GM12878 (cell line): Measurements from ENCODE around the gene PRIMPOL.

Experiments used
- POLR2AphosphoS5 ChIP-seq: IDR thresholded peaks from 2 replicates; pipeline ENCODE4 v1.6.1; 2011; ENCODE audit warnings: mild to moderate bottlenecking, low read length, inconsistent platforms
- RCOR1 ChIP-seq: conservative IDR thresholded peaks from 2 replicates; pipeline ENCODE4 v1.6.1; 2012; ENCODE audit warnings: low read depth, low read length, improper control_type of control experiment
- TF ChIP-seq, protein P1 (sequence below): fragments of 150-350 bp; IDR thresholded peaks from 2 replicates; pipeline ENCODE4 v1.6.1; 2016; ENCODE audit warnings: low read depth, low read length
- TF ChIP-seq, protein P2 (sequence below), 3 experiments: IDR thresholded peaks in 2 of 3; conservative IDR thresholded peaks in 1 of 3; 2 replicates each; pipeline ENCODE4 v1.5.1; 2011; ENCODE audit warnings: low read depth in 3 of 3, low read length in 3 of 3, mild to moderate bottlenecking in 3 of 3, control low read depth in 2 of 3, moderate library complexity in 2 of 3, inconsistent platforms in 1 of 3, mixed read lengths in 1 of 3; ENCODE audit not compliant: control insufficient read depth in 2 of 3, insufficient read depth in 1 of 3; ENCODE audit errors: extremely low read depth in 1 of 3

DNA sequence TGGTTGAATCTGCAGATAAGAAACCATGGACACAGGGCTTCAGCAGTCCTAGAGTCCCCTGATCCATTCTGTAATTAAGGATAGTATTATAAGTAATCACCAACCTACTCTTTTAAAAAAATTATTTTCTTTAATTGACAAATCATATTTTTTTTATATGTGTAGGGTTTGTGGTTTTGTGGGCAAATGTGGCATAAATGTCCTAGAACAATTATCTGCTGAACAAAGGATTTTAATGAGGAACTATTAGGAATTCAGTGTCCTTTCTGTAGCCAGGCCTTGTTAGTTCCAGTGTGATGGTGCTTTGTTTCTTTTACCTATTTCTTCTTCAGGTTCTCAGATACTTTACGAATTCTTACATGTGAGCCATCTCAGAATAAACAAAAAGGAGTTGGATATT lies 32.4 kb downstream of the PRIMPOL start:
- no peak for TF ChIP-seq POLR2AphosphoS5
- TF ChIP-seq, protein P1, sequence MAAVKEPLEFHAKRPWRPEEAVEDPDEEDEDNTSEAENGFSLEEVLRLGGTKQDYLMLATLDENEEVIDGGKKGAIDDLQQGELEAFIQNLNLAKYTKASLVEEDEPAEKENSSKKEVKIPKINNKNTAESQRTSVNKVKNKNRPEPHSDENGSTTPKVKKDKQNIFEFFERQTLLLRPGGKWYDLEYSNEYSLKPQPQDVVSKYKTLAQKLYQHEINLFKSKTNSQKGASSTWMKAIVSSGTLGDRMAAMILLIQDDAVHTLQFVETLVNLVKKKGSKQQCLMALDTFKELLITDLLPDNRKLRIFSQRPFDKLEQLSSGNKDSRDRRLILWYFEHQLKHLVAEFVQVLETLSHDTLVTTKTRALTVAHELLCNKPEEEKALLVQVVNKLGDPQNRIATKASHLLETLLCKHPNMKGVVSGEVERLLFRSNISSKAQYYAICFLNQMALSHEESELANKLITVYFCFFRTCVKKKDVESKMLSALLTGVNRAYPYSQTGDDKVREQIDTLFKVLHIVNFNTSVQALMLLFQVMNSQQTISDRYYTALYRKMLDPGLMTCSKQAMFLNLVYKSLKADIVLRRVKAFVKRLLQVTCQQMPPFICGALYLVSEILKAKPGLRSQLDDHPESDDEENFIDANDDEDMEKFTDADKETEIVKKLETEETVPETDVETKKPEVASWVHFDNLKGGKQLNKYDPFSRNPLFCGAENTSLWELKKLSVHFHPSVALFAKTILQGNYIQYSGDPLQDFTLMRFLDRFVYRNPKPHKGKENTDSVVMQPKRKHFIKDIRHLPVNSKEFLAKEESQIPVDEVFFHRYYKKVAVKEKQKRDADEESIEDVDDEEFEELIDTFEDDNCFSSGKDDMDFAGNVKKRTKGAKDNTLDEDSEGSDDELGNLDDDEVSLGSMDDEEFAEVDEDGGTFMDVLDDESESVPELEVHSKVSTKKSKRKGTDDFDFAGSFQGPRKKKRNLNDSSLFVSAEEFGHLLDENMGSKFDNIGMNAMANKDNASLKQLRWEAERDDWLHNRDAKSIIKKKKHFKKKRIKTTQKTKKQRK = no peak
- TF ChIP-seq RCOR1 = no peak
- TF ChIP-seq, protein P2, sequence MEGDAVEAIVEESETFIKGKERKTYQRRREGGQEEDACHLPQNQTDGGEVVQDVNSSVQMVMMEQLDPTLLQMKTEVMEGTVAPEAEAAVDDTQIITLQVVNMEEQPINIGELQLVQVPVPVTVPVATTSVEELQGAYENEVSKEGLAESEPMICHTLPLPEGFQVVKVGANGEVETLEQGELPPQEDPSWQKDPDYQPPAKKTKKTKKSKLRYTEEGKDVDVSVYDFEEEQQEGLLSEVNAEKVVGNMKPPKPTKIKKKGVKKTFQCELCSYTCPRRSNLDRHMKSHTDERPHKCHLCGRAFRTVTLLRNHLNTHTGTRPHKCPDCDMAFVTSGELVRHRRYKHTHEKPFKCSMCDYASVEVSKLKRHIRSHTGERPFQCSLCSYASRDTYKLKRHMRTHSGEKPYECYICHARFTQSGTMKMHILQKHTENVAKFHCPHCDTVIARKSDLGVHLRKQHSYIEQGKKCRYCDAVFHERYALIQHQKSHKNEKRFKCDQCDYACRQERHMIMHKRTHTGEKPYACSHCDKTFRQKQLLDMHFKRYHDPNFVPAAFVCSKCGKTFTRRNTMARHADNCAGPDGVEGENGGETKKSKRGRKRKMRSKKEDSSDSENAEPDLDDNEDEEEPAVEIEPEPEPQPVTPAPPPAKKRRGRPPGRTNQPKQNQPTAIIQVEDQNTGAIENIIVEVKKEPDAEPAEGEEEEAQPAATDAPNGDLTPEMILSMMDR (IDR thresholded peaks at IDR 0.05 in 2 of 3, conservative IDR thresholded peaks at IDR 0.05 in 1 of 3; ENCODE audit: control insufficient read depth in 2 of 3, extremely low read depth in 1 of 3, insufficient read depth in 1 of 3, low read depth in 3 of 3, low read length in 3 of 3) = no peak
